Measurements from ENCODE around the gene EBNA1BP2. TPM values are rescaled to one million over a fixed set of nuclear protein-coding genes. Genes with fewer than 3 reads are reported as not detected.

Gene EBNA1BP2
- total and polyA plus RNA-seq, 2 of the 13 experiments (the other 11 are each of a cell fraction or from before 2014, with no cell fraction given), result 27.1 to 102 TPM

GRCh38 chr1:43206600-43207228 lies 34.6 kb upstream of the EBNA1BP2 start (continued):
- TF ChIP-seq MYPOP (CRISPR knock-in tag; IDR thresholded peaks at IDR 0.05), result no peak
- no peak for TF ChIP-seq FOXO4 (CRISPR knock-in tag; conservative IDR thresholded peaks at IDR 0.05)
- no peak for TF ChIP-seq RBM22 (optimal IDR thresholded peaks at IDR 0.05; ENCODE audit: low read length)
- no peak for TF ChIP-seq GZF1 (CRISPR knock-in tag; IDR thresholded peaks at IDR 0.05)
- TF ChIP-seq FOXA1 (IDR thresholded peaks at IDR 0.05), result no peak
- peak; percentile 51; the same call in 1 of the 2 replicates for TF ChIP-seq FOXA1 (CRISPR knock-in tag; IDR thresholded peaks at IDR 0.05)
- 0 out of 2 replicates have a peak, but pooled peaks have one; percentile 10 for TF ChIP-seq RCOR2 (CRISPR knock-in tag; IDR thresholded peaks at IDR 0.05)
- TF ChIP-seq PRDM15 (CRISPR knock-in tag; IDR thresholded peaks at IDR 0.05), result no peak
- TF ChIP-seq SP2 (CRISPR knock-in tag; IDR thresholded peaks at IDR 0.05), result no peak
- no peak for TF ChIP-seq RNF2 (conservative IDR thresholded peaks at IDR 0.05; ENCODE audit: low read depth)
- TF ChIP-seq MLLT10 (CRISPR knock-in tag; IDR thresholded peaks at IDR 0.05), result no peak
- no peak for TF ChIP-seq POLR2G (IDR thresholded peaks at IDR 0.05; ENCODE audit: low read depth, low read length)
- TF ChIP-seq GABPB1 (CRISPR knock-in tag; IDR thresholded peaks at IDR 0.05), result peak; percentile 69
- peak; percentile 18; the same call in 1 of the 2 replicates for TF ChIP-seq TCF7 (IDR thresholded peaks at IDR 0.05; ENCODE audit: low read depth)
- no peak for TF ChIP-seq E2F1 (CRISPR knock-in tag; IDR thresholded peaks at IDR 0.05)
- no peak for TF ChIP-seq STAG1 (CRISPR knock-in tag; IDR thresholded peaks at IDR 0.05)
- no peak for TF ChIP-seq ZNF256 (CRISPR knock-in tag; conservative IDR thresholded peaks at IDR 0.05)
- no peak for TF ChIP-seq HNRNPUL1 (IDR thresholded peaks at IDR 0.05; ENCODE audit: low read depth, low read length)
- no peak for TF ChIP-seq SP1 (IDR thresholded peaks at IDR 0.05)
- TF ChIP-seq SP1 (CRISPR knock-in tag; IDR thresholded peaks at IDR 0.05), result no peak
- no peak for TF ChIP-seq KAT2B (IDR thresholded peaks at IDR 0.05; ENCODE audit: borderline replicate concordance, low read depth, low read length)
- no peak for TF ChIP-seq RFXAP (CRISPR knock-in tag; IDR thresholded peaks at IDR 0.05; ENCODE audit: borderline replicate concordance)
- TF ChIP-seq MEIS2 (CRISPR knock-in tag; IDR thresholded peaks at IDR 0.05), result no peak
- TF ChIP-seq ZNF777 (CRISPR knock-in tag; IDR thresholded peaks at IDR 0.05), result no peak
